ENCODE measurements around the gene HYAL3. TPM values are rescaled to one million over a fixed set of nuclear protein-coding genes. Genes with fewer than 3 reads are reported as not detected.
A peak's percentile ranks its signal among the peaks of the same experiment; 100 is the strongest.

The HYAL3 gene
- total and polyA plus RNA-seq, 2 of the 13 experiments (the other 11 are each of a cell fraction or from before 2014, with no cell fraction given), result 5.5 to 10.4 TPM

- TF ChIP-seq, protein P1, sequence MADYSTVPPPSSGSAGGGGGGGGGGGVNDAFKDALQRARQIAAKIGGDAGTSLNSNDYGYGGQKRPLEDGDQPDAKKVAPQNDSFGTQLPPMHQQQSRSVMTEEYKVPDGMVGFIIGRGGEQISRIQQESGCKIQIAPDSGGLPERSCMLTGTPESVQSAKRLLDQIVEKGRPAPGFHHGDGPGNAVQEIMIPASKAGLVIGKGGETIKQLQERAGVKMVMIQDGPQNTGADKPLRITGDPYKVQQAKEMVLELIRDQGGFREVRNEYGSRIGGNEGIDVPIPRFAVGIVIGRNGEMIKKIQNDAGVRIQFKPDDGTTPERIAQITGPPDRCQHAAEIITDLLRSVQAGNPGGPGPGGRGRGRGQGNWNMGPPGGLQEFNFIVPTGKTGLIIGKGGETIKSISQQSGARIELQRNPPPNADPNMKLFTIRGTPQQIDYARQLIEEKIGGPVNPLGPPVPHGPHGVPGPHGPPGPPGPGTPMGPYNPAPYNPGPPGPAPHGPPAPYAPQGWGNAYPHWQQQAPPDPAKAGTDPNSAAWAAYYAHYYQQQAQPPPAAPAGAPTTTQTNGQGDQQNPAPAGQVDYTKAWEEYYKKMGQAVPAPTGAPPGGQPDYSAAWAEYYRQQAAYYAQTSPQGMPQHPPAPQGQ (CRISPR knock-in tag; IDR thresholded peaks at IDR 0.05; ENCODE audit: borderline replicate concordance), result no peak
- no peak; the same call in 1 of the 2 replicates for TF ChIP-seq PPARG (CRISPR knock-in tag; conservative IDR thresholded peaks at IDR 0.05)
- TF ChIP-seq, protein P2, sequence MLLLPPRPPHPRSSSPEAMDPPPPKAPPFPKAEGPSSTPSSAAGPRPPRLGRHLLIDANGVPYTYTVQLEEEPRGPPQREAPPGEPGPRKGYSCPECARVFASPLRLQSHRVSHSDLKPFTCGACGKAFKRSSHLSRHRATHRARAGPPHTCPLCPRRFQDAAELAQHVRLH (CRISPR knock-in tag; IDR thresholded peaks at IDR 0.05; ENCODE audit: borderline replicate concordance, low read depth), result peak; percentile 90; the same call in 1 of the 2 replicates
- TF ChIP-seq YEATS4 (CRISPR knock-in tag; IDR thresholded peaks at IDR 0.05; ENCODE audit: borderline replicate concordance), result peak; percentile 91
- TF ChIP-seq TBL1XR1 (IDR thresholded peaks at IDR 0.05; ENCODE audit: borderline replicate concordance, low read length, partially characterized antibody), result peak; percentile 13
- peak; percentile 88 for TF ChIP-seq CREB1 (IDR thresholded peaks at IDR 0.05)
- TF ChIP-seq CREB1 (CRISPR knock-in tag; IDR thresholded peaks at IDR 0.05), result peak; percentile 48; the same call in 1 of the 2 replicates
- TF ChIP-seq ZNF646 (CRISPR knock-in tag; IDR thresholded peaks at IDR 0.05), result 0 out of 2 replicates have a peak, but pooled peaks have one; percentile 15
- TF ChIP-seq MED13 (CRISPR knock-in tag; IDR thresholded peaks at IDR 0.05), result peak; percentile 97
- no peak for TF ChIP-seq XBP1 (CRISPR knock-in tag; IDR thresholded peaks at IDR 0.05)
- TF ChIP-seq, protein P3, sequence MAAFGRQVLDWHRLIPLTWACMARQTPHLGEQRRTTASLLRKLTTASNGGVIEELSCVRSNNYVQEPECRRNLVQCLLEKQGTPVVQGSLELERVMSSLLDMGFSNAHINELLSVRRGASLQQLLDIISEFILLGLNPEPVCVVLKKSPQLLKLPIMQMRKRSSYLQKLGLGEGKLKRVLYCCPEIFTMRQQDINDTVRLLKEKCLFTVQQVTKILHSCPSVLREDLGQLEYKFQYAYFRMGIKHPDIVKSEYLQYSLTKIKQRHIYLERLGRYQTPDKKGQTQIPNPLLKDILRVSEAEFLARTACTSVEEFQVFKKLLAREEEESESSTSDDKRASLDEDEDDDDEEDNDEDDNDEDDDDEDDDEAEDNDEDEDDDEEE (CRISPR knock-in tag; IDR thresholded peaks at IDR 0.05), result no peak
- TF ChIP-seq ELF4 (CRISPR knock-in tag; IDR thresholded peaks at IDR 0.05; ENCODE audit: borderline replicate concordance), result no peak
- TF ChIP-seq ZNF816 (CRISPR knock-in tag; IDR thresholded peaks at IDR 0.05; ENCODE audit: borderline replicate concordance), result peak; percentile 71; the same call in 1 of the 2 replicates
- peak; percentile 99 for TF ChIP-seq PHF21A (CRISPR knock-in tag; IDR thresholded peaks at IDR 0.05)
- no peak for TF ChIP-seq ZNF460 (CRISPR knock-in tag; IDR thresholded peaks at IDR 0.05; ENCODE audit: borderline replicate concordance)
- TF ChIP-seq AGO1 (IDR thresholded peaks at IDR 0.05; ENCODE audit: low read depth, low read length, poor library complexity, severe bottlenecking), result no peak
- peak; percentile 73 for TF ChIP-seq MYPOP (CRISPR knock-in tag; IDR thresholded peaks at IDR 0.05)
These were observed 38.9 kb downstream of the HYAL3 start (continued) for GRCh38 chr3:50260027-50260941.
